NCI-H2107 treated with DMSO at 0.1 percent for 48 hours (cell line): ENCODE measurements around the gene RNF17.
A peak's percentile ranks its signal among the peaks of the same experiment; 100 is the strongest.

ENCODE experiments used
- DNase-seq: peaks from one replicate; lab custom pipeline; 2025; ENCODE audit not compliant: unreplicated experiment; lab: John Stamatoyannopoulos, UW

RNF17 gene

GRCh38 chr13:24851546-24851945, 87.6 kb downstream of the RNF17 start:
- no peak for DNase-seq

GRCh38 chr13:24854311-24854710, 90.3 kb downstream of the RNF17 start:
- no peak for DNase-seq

- DNase-seq, result no peak
Measured at GRCh38 chr13:24858953-24859352, 95.0 kb downstream of the RNF17 start.

GRCh38 chr13:24860770-24861169, 96.8 kb downstream of the RNF17 start:
- no peak for DNase-seq

- DNase-seq, result no peak
Measured at GRCh38 chr13:24861617-24862362, 97.8 kb downstream of the RNF17 start.

GRCh38 chr13:24863748-24864540, 100.0 kb downstream of the RNF17 start:
- no peak for DNase-seq

GRCh38 chr13:24864579-24864978, 100.6 kb downstream of the RNF17 start:
- DNase-seq, result no peak

GRCh38 chr13:24865163-24865953, 101.4 kb downstream of the RNF17 start:
- DNase-seq, result peak; percentile 40

GRCh38 chr13:24866488-24866887, 102.5 kb downstream of the RNF17 start:
- no peak for DNase-seq

GRCh38 chr13:24868874-24869273, 104.9 kb downstream of the RNF17 start:
- peak; percentile 41 for DNase-seq

- DNase-seq, result no peak
Measured at GRCh38 chr13:24870380-24870760, 106.4 kb downstream of the RNF17 start.

GRCh38 chr13:24875566-24875965, 111.6 kb downstream of the RNF17 start:
- no peak for DNase-seq

- DNase-seq, result no peak
Measured at GRCh38 chr13:24877531-24877930, 113.6 kb downstream of the RNF17 start.

- no peak for DNase-seq
Measured at GRCh38 chr13:24878340-24878739, 114.4 kb downstream of the RNF17 start.

- no peak for DNase-seq
Measured at GRCh38 chr13:24882665-24883064, 118.7 kb downstream of the RNF17 start.

GRCh38 chr13:24887759-24888158, 123.8 kb downstream of the RNF17 start:
- no peak for DNase-seq

- DNase-seq, result no peak
Measured at GRCh38 chr13:24888291-24888931, 124.4 kb downstream of the RNF17 start.

- no peak for DNase-seq
Measured at GRCh38 chr13:24890256-24890655, 126.3 kb downstream of the RNF17 start.

GRCh38 chr13:24891476-24892108, 127.6 kb downstream of the RNF17 start:
- DNase-seq, result no peak

- no peak for DNase-seq
Measured at GRCh38 chr13:24892829-24893228, 128.9 kb downstream of the RNF17 start.

- DNase-seq, result no peak
Measured at GRCh38 chr13:24893863-24894262, 129.9 kb downstream of the RNF17 start.
